LNCAP (cell line): ENCODE results near the gene BUB3.

Experiments used
- CTCF ChIP-seq: fragments of 450-650 bp; IDR thresholded peaks from 2 replicates; pipeline ENCODE4 v1.5.1; 2017; ENCODE audit warnings: mild to moderate bottlenecking

Gene BUB3

GRCh38 chr10:123139165-123139520 lies 15.1 kb upstream of the BUB3 start:
- TF ChIP-seq CTCF = no peak

GRCh38 chr10:123139521-123140163 lies 14.6 kb upstream of the BUB3 start:
- TF ChIP-seq CTCF = no peak

GRCh38 chr10:123140164-123140982 lies 13.8 kb upstream of the BUB3 start:
- TF ChIP-seq CTCF = peak; percentile 18; the same call in 1 of the 2 replicates

- TF ChIP-seq CTCF = no peak
These were observed 13.2 kb upstream of the BUB3 start for GRCh38 chr10:123140983-123141390.

GRCh38 chr10:123141791-123142700 lies 12.2 kb upstream of the BUB3 start:
- no peak for TF ChIP-seq CTCF

GRCh38 chr10:123142701-123143161 lies 11.5 kb upstream of the BUB3 start:
- no peak for TF ChIP-seq CTCF

- TF ChIP-seq CTCF = no peak
These were observed 10.9 kb upstream of the BUB3 start for GRCh38 chr10:123143162-123143824.
